Effector CD4-positive, alpha-beta T cell (primary cell): ENCODE measurements around the gene ZBTB4.

Experiments
- DNase-seq: peaks from one replicate; pipeline ENCODE4 v3.0.0-alpha.2; 2020

Gene ZBTB4

DNA sequence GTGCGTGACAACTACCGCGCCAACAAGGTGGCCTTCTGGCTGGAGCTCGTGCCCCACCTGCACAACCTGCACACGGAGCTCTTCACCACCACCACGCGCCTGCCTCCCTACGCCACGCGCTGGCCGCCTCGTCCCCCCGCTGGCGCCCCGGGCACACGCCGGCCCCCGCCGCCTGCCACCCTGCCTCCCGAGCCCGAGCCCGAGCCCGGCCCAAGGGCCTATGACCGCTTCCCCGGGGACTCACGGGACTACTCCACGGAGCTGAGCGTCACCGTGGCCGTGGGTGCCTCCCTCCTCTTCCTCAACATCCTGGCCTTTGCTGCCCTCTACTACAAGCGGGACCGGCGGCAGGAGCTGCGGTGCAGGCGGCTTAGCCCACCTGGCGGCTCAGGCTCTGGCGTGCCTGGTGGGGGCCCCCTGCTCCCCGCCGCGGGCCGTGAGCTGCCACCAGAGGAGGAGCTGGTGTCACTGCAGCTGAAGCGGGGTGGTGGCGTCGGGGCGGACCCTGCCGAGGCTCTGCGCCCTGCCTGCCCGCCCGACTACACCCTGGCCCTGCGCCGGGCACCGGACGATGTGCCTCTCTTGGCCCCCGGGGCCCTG lies 62.3 kb downstream of the ZBTB4 start:
- no peak for DNase-seq

DNA sequence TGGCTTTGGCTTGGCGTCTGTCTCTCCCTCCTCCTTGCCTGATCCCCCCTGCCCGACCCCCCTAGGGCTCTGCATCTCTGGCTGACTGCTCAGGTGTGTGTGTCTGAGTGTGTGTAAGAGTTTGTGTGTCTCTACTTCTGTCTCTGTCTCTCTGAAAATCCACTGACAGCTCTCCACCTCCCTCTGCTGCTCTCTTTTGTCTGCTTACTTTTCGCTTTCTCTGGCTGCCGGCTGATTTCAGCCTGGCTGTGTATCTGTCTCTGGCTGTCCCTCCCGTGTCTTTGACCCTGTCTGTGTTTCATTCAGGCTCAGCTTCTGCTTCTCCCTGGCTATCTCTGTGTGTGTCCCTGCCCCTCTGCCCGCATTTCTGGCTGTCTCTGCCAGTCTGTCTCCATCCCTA lies 63.1 kb downstream of the ZBTB4 start:
- DNase-seq, result no peak

GRCh38 chr17:7415784-7416183 lies 63.6 kb downstream of the ZBTB4 start:
- no peak for DNase-seq

DNA sequence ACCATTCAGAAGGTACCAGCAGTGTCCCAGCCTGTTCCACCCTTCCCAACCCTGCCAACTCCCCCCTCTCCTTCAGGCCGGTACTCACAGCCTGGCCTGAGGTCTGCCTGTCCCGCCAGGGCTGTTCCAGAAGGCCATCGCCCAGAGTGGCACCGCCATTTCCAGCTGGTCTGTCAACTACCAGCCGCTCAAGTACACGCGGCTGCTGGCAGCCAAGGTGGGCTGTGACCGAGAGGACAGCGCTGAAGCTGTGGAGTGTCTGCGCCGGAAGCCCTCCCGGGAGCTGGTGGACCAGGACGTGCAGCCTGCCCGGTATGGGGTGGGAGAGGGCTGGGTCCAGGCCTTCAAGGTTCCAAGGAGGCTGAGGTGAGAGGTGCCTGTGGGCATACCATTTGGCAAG lies 64.6 kb downstream of the ZBTB4 start:
- no peak for DNase-seq

DNA sequence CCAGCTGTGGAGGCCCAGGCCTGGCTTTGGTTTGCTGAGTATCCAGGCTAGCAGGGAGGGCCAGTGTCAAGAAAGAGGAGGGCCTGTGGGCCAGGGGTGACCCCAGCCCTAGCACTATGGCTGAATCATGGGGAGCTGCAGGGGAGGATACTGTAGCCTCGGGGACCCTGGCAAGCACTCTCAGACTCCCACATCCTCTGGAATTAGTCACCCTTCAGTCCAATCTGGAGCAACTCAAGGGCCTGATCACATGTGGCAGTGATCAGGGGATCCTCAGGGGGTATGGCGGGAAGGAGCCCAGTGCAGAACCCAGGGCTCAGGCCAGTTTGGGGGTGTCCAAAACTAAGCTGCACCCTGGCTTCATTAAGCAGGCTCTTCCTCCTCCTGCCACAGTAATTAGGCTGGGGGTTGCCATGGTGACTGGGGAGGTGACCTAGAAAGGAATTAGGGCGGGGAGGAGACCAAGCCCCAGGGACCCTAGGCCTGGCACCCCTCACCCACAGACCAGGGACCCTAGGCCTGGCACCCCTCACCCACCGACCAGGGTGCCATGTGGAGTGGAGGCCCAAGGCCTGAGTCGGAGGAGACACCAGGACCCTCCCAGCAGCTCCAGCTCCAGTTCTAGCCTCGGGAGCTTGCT lies 66.0 kb downstream of the ZBTB4 start:
- DNase-seq, result no peak

DNA sequence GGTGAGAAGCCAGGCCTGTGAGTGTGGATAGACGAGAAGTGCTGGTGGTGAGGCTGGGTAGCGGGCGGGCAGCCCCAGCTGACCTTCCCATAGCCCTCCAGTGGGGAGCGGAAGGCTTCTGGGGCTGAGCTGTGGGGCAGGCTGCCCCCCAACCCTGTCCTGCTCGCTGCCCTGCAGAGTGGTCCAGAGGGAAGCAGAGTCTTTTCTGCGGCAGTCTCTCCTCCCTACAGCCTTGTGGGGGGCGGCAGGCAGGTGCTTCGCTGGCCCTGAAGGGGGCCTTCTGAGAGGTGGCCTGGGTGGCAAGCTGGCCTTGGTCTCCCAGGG lies 68.0 kb downstream of the ZBTB4 start:
- DNase-seq, result no peak

DNA sequence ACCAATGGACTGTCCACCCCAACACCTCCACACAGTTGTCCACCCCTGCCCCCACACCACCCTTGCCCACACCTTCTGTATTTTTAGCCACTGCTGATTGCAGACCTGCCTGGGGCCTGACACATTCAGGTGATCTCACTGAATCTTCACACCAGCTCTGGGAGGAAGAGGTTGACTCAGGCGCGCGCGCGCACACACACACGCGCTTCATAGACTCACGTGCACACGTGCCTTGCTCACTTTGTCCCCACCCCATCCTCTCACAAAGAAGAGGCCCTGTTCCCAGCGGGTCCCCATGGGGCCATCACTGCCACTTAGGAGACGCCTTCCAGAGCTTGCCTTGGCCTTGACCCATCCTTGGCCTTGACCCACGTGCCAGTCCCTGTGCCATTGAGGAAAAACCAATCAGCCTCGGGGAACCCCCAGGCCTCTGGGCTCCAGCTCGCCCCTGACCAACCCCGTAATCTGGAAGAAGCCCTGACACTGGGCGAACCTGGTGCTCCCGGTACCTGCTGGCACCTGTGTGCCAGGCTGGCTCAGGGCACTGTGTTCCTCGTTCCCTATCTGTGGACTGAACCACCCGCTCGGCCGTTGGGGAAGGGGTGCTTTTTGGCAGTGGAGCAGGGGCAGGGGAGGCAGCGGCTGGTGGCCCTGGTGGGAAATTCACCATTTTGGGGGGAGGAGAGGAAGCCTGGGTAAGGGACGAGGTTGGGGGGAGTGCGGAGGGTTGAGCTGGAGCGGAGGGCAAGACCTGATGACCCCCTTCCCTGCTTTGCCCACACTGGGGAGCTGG lies 68.6 kb downstream of the ZBTB4 start:
- DNase-seq, result no peak

GRCh38 chr17:7409716-7410115 lies 69.7 kb downstream of the ZBTB4 start:
- DNase-seq, result no peak
